Measurements from ENCODE around the gene SLC2A9.

DNA sequence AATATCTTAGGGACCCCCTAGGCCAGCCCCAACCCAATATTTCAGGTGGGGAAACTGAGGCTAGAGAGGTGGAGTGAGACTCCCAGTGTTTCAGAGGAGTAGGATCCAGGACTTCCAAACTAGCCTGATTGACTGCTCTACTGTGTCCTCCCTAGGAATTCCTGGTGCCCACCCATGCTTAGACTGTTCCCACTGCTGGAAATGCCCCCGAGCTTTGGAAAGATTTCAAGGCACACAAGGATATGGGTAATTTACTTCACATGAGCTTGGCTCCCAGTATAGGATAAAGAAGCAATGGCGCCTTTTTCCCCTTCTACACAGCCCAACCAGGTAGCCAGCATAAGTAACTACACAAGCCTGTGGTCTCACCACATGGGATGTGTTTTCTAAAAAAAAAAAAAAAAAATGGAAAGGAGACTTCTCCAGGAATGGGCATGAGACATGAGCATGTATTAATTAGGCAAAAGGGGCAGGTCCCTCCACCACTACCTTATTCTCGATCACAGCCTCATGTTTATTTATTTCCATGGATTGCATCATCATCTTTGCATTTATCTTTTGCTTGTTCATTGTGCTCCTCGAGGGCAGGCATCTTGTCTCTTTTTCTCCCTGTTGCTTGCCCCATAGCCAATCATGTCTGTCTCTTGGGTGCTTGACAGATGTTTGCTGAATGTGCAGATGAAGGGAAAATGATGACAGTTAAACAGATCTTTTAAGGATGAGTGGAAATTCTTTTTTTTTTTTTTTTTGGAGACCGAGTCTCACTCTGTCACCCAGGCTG, 173.1 kb downstream of the SLC2A9 start:
- no peak for TF ChIP-seq EP300 (IDR thresholded peaks at IDR 0.05)
- TF ChIP-seq CTCF (IDR thresholded peaks at IDR 0.05) = no peak
